NCI-H2227 (cell line): ENCODE data around the gene DMRT3.

Source experiments
- DNase-seq: peaks from one replicate; lab custom pipeline; 2025; ENCODE audit not compliant: unreplicated experiment; lab: John Stamatoyannopoulos, UW

The DMRT3 gene

GRCh38 chr9:970151-970996 is 6.1 kb upstream of the DMRT3 start:
- no peak for DNase-seq

GRCh38 chr9:971901-972500 is 4.5 kb upstream of the DMRT3 start:
- no peak for DNase-seq

GRCh38 chr9:972501-973294 is 3.8 kb upstream of the DMRT3 start:
- DNase-seq: no peak

GRCh38 chr9:973295-973834 is 3.1 kb upstream of the DMRT3 start:
- no peak for DNase-seq

- no peak for DNase-seq
Measured at GRCh38 chr9:974031-974995, 2.1 kb upstream of the DMRT3 start.

GRCh38 chr9:974996-975739 is 1.3 kb upstream of the DMRT3 start:
- no peak for DNase-seq

GRCh38 chr9:975740-976257 is 656 bp upstream of the DMRT3 start:
- no peak for DNase-seq

GRCh38 chr9:976943-977837 is 735 bp downstream of the DMRT3 start:
- peak; percentile 17 for DNase-seq

GRCh38 chr9:977838-978830 is 1.7 kb downstream of the DMRT3 start:
- DNase-seq: no peak

- no peak for DNase-seq
Measured at GRCh38 chr9:979983-980382, 3.5 kb downstream of the DMRT3 start.

GRCh38 chr9:980640-981039 is 4.2 kb downstream of the DMRT3 start:
- no peak for DNase-seq

- no peak for DNase-seq
Measured at GRCh38 chr9:981491-981898, 5.0 kb downstream of the DMRT3 start.

- DNase-seq: no peak
Measured at GRCh38 chr9:982394-983230, 6.2 kb downstream of the DMRT3 start.

- no peak for DNase-seq
Measured at GRCh38 chr9:994005-994404, 17.6 kb downstream of the DMRT3 start.

GRCh38 chr9:995192-995591 is 18.7 kb downstream of the DMRT3 start:
- DNase-seq: no peak

GRCh38 chr9:995781-996180 is 19.3 kb downstream of the DMRT3 start:
- no peak for DNase-seq
